Right forelimb (tissue), 1 donor: ENCODE data around the gene UROS.

Experiments
- DNase-seq: peaks from one replicate; pipeline ENCODE4 v3.0.0-alpha.2; 2018

UROS gene

DNA sequence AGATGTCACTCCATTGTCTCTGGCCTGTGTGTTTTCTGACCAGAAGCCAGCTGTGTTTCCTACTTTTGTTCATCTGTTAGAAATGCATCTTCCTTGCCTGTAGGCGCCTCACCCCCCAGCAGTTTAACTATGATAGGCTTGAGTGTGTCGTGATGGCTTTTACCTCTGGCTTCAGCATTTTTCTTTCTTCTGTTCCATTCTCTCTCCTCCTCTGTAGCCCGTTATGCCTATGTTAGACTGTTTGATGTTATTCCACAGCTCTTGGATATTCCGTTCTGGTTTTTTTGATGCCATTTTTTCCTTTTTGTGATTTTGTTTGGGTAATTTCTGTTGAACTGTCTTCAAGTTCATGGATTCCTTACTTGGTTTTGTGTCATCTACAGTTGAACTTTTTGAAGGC lies 65.3 kb downstream of the UROS start:
- no peak for DNase-seq

DNA sequence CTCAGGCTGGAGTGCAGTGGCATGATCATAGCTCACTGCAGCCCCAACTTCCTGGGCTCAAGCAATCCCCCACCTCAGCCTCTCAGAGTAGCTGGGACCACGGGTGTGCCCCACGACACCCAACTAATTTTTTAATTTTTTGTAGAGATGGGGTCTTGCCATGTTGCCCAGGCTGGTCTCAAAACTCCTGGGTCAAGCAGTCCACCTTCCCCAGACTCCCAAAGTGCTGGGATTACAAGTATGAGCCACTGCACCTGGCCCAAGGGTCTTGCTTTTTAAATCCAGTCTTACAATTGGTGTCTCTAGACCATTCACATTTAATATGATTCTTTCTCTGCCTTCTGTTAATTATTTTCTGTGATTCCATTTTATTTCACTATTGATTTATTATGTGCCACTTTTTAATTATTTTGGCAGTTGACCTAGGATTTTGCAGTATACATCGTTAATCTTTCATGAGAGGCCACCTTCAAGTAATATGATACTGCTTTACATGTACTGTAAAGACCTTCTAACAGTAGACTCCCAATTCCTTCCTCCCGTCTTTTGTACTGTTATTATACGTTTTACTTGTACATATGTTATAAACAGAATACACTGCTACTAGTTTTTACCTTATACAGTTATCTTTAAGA lies 66.1 kb downstream of the UROS start:
- DNase-seq = no peak

DNA sequence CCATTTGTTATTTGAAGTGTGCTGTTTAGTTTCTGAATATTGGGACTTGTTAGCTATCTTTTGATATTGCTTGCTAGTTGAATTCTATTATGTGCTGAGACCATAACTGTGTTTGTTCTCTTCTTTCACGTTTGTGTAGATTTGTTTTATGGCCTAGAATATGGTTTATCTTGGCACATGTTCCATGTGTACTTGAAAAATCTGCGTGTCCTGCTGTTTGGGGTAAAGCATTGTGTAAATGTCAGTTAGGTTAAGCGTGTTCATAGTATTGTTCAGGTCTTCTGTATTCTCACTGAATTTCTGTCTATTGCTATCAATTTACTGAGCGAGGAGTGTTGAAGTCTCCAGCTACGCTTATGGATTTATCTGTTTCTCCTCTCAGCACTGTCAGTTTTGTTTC lies 66.9 kb downstream of the UROS start:
- DNase-seq = no peak

DNA sequence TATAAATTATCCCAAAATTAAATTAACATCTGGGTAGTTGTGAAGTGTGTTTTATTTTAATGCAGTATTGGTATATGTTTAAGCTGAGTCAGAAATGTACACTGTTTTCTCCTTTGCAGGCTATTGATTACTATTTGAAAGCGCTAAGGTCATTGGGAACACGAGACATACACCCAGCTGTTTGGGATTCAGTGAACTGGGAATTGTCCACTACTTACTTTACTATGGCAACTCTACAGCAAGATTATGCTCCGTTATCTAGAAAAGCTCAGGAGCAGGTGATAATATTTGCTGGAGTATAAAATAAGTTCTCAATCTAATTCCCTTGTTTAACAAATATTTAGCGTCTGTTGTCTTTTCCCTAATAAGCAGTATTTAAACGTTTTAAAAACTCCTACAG lies 75.6 kb downstream of the UROS start:
- DNase-seq = no peak

DNA sequence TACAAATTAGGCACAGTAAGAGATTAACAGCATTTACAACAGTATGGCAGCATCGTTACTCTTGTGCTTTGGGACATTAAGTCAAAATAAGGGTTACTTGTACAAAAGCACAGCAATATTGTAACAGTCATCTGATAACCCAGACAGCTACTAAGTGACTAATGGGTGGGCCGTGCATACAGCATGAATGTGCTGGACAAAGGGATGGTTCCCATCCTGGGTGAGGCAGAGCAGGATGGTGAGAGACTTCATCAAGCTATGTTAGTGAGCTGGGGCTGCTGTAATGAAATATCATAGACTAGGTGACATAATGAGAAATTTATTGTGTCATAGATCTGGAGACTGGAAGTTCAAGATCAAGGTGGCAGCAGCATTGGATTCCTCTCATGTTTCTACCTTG lies 78.1 kb downstream of the UROS start:
- no peak for DNase-seq

DNA sequence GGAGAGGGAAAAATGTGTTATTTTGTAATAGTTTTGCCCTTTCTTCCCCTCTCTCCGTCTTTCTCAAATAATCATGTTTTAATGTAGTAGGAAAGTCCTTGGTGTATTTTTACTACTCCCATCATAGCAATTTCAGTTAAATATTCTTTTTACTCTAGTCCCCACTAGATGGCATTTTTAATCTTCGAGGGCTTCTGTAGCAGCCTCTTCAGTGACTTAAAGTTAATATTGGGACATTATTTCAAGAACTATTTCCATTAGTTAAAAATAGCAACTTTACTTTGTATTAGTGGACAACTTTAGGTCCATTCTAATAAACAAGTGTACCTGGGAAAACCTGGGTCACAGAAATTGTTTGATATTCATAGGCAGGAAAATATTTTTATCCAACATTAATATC lies 80.6 kb downstream of the UROS start:
- no peak for DNase-seq

DNA sequence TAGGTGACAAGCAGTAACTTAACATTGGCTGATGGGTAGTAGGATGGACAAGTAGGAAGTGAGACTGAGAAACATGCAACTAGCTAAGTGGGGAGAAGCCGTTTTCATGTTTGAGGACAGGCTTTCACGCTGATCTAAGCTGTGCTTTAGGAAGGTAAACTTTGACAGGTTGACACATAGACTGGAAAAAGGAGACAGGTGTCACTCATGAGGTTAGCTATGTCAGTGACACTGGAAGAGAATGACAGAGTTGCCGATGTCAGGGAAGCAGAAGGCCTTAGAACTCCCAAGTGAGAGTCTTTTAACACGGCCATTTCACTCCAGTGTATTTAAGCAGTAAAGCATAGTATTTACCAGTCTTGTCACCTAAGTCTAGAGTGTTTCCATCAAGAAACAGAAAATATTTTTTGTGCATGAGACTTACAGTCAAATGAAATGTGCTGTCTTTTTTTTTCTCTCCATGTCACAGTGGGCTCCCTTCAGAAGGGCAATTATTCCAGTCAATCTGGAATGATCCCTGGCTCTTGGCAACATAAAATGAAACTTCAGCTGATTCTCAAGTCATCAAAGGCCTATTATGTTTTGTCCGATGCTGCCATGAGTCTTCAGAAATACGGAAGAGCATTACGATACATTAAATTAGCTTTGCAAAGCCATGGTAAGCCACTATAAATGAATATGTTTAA lies 82.9 kb downstream of the UROS start:
- no peak for DNase-seq
